Endothelial cell of umbilical vein (primary cell): Measurements from ENCODE around the gene ADAM29. TPM values are rescaled to one million over a fixed set of nuclear protein-coding genes. Genes with fewer than 3 reads are reported as not detected.
"Not testable (repeated sequence)": the region's sequence is repeated elsewhere in the genome, so short reads cannot be mapped to it uniquely, and the experiment has no call there.

Source experiments
- BruUV-seq: library from RNA; stranded (reverse); fragments of 400-500 nt; replicated peaks from 2 replicates; lab custom pipeline; 2021; lab: Mats Ljungman, UMichigan
- CTCF ChIA-PET: fragments of 300-600, 350-600 bp; sonication (Branson Sonifier 250); formaldehyde crosslinking; loops from one replicate; lab custom pipeline; 2021; ENCODE audit warnings: antibody characterized with exemption, inconsistent platforms; lab: Charles Lee
- POLR2A ChIA-PET: fragments of 300-600, 350-600 bp; sonication (Branson Sonifier 250); formaldehyde crosslinking; loops from one replicate; lab custom pipeline; 2021; ENCODE audit warnings: antibody characterized with exemption, inconsistent platforms; lab: Charles Lee
- DNase-seq: peaks from one replicate; pipeline ENCODE4 v3.0.0-alpha.2; 2011; ENCODE audit warnings: low read depth, low spot score
- FAIRE-seq: peaks from 2 replicates; lab custom pipeline; 2011; peaks lifted over from hg19 to GRCh38; lab: Jason Lieb, UNC
- H2AFZ ChIP-seq: 2 replicates; pipeline ENCODE4 v1.6.0; 2012; ENCODE audit warnings: low read depth, low read length, control low read depth, inconsistent platforms
- H3K27ac ChIP-seq: 2 replicates; pipeline ENCODE4 v1.5.1; 2011; ENCODE audit warnings: low read depth, mild to moderate bottlenecking, control low read depth, low read length, moderate library complexity; ENCODE audit not compliant: insufficient read depth
- H3K27me3 ChIP-seq, 2 experiments: 2 replicates each; pipeline versions ENCODE4 v1.6.0 to v1.6.1; 2011; ENCODE audit warnings: low read length in 2 of 2, mixed read lengths in 1 of 2; ENCODE audit not compliant: control insufficient read depth in 2 of 2, insufficient read depth in 2 of 2
- H3K36me3 ChIP-seq, 2 experiments: 2 replicates in 1 of 2; 3 replicates in 1 of 2; pipeline ENCODE4 v1.5.1; 2011; ENCODE audit warnings: low read length in 2 of 2, mild to moderate bottlenecking in 1 of 2, moderate library complexity in 1 of 2; ENCODE audit not compliant: control insufficient read depth in 2 of 2, insufficient read depth in 2 of 2; ENCODE audit errors: extremely low read depth in 1 of 2
- H3K4me1 ChIP-seq: 3 replicates; pipeline ENCODE4 v1.5.1; 2011; ENCODE audit warnings: mild to moderate bottlenecking, low read length; ENCODE audit not compliant: control insufficient read depth, insufficient read depth; ENCODE audit errors: extremely low read depth
- H3K4me2 ChIP-seq: 2 replicates; pipeline ENCODE4 v1.6.1; 2011; ENCODE audit warnings: low read length, control low read depth, mixed read lengths; ENCODE audit not compliant: insufficient read depth
- H3K4me3 ChIP-seq, 3 experiments: fragments of 200-600 bp in 1 of 3; sonication (generic), shearing (Covaris generic) in 1 of 3; replicated peaks in 1 of 3; 2 replicates each; pipeline ENCODE4 v1.5.1; 2011 to 2016; ENCODE audit warnings: control low read depth in 3 of 3, low read length in 3 of 3, mild to moderate bottlenecking in 2 of 3, inconsistent platforms in 1 of 3, low read depth in 1 of 3, moderate library complexity in 1 of 3; ENCODE audit not compliant: insufficient read depth in 1 of 3
- H3K79me2 ChIP-seq: 2 replicates; pipeline ENCODE4 v1.6.0; 2012; ENCODE audit warnings: low read length, inconsistent platforms; ENCODE audit not compliant: control insufficient read depth, insufficient read depth
- H3K9ac ChIP-seq: replicated peaks from 2 replicates; pipeline ENCODE3; 2011; ENCODE audit warnings: low read length, control low read depth; ENCODE audit not compliant: insufficient read depth; ENCODE audit errors: extremely low read depth
- H3K9me1 ChIP-seq: replicated peaks from 3 replicates; pipeline ENCODE4 v1.6.0; 2011; ENCODE audit warnings: mild to moderate bottlenecking, low read length; ENCODE audit not compliant: control insufficient read depth, insufficient read depth; ENCODE audit errors: extremely low read depth
- H3K9me3 ChIP-seq: replicated peaks from 2 replicates; pipeline ENCODE4 v1.5.1; 2012; ENCODE audit warnings: low read length, inconsistent platforms; ENCODE audit not compliant: control insufficient read depth, insufficient read depth
- H4K20me1 ChIP-seq: replicated peaks from 2 replicates; pipeline ENCODE3; 2011; ENCODE audit warnings: mild to moderate bottlenecking, low read length; ENCODE audit not compliant: control insufficient read depth, insufficient read depth; ENCODE audit errors: extremely low read depth
- CTCF ChIP-seq, 2 donors: IDR thresholded peaks; 1 replicate in 1 of 2; 2 replicates in 1 of 2; pipeline ENCODE4 v1.5.1; 2011; ENCODE audit warnings: low read length in 2 of 2, mild to moderate bottlenecking in 2 of 2, moderate library complexity in 2 of 2, control low read depth in 1 of 2, inconsistent platforms in 1 of 2, low read depth in 1 of 2; ENCODE audit not compliant: insufficient read depth in 1 of 2; ENCODE audit errors: extremely low read depth in 1 of 2
- EZH2 ChIP-seq: IDR thresholded peaks from 2 replicates; pipeline ENCODE4 v1.6.1; 2012; ENCODE audit warnings: borderline replicate concordance, low read depth, mild to moderate bottlenecking, moderate library complexity, low read length, inconsistent platforms; ENCODE audit not compliant: severe bottlenecking
- FOS ChIP-seq: IDR thresholded peaks from 2 replicates; pipeline ENCODE4 v1.6.1; 2011; ENCODE audit warnings: mild to moderate bottlenecking, low read length, moderate library complexity, borderline replicate concordance; ENCODE audit not compliant: insufficient read depth
- GATA2 ChIP-seq: IDR thresholded peaks from 2 replicates; pipeline ENCODE4 v1.7.0; 2011; ENCODE audit warnings: low read depth, mild to moderate bottlenecking, moderate library complexity, mixed read lengths, low read length; ENCODE audit not compliant: insufficient read length, insufficient read depth
- JUN ChIP-seq: IDR thresholded peaks from 2 replicates; pipeline ENCODE4 v1.6.1; 2011; ENCODE audit warnings: borderline replicate concordance, low read depth; ENCODE audit not compliant: insufficient read length, insufficient read depth
- MAX ChIP-seq: IDR thresholded peaks from 2 replicates; pipeline ENCODE4 v1.6.1; 2011; ENCODE audit not compliant: insufficient read depth, insufficient read length
- MYC ChIP-seq: IDR thresholded peaks from one replicate; pipeline ENCODE4 v1.6.1; 2011; ENCODE audit warnings: mild to moderate bottlenecking, low read depth, low read length
- POLR2A ChIP-seq: IDR thresholded peaks from 2 replicates; pipeline ENCODE4 v1.6.1; 2012; ENCODE audit warnings: low read depth, mild to moderate bottlenecking, control low read depth, low read length
- POLR2AphosphoS5 ChIP-seq: IDR thresholded peaks from 2 replicates; pipeline ENCODE4 v1.6.1; 2012; ENCODE audit warnings: low read depth, mild to moderate bottlenecking, control low read depth, low read length, moderate library complexity; ENCODE audit not compliant: insufficient read depth
- dilution Hi-C: fragments of 300-500 bp; cut with MboI; formaldehyde crosslinking; loops from one replicate; pipeline ENCODE4 v1.15.0; 2019; ENCODE audit warnings: low sequenced_read_pairs; ENCODE audit not compliant: extremely low pct_ligation_motif_present
- intact Hi-C: fragments of 100-400 bp; cut with micrococcal nuclease; formaldehyde crosslinking; loops from one replicate; pipeline ENCODE4 v1.10.0; 2022
- polyA plus RNA-seq, 4 experiments: library from polyadenylated mRNA; depleted of rRNA in 3 of 4; stranded (reverse) in 3 of 4; unstranded in 1 of 4; fragments of >200 nt; gene quantifications; 2 replicates each; pipeline versions ENCODE4 v1.2.1 to v1.2.3, GENCODE V29; 2011 to 2012; ENCODE audit warnings: missing spikeins in 1 of 4
- total RNA-seq: library from RNA; stranded (reverse); gene quantifications from 2 replicates; pipeline ENCODE4 v1.2.3, GENCODE V29; 2021

The ADAM29 gene
- total and polyA plus RNA-seq, 2 donors (not counting 3 experiments of a cell fraction or from before 2014, with no cell fraction given) = not detected

DNA sequence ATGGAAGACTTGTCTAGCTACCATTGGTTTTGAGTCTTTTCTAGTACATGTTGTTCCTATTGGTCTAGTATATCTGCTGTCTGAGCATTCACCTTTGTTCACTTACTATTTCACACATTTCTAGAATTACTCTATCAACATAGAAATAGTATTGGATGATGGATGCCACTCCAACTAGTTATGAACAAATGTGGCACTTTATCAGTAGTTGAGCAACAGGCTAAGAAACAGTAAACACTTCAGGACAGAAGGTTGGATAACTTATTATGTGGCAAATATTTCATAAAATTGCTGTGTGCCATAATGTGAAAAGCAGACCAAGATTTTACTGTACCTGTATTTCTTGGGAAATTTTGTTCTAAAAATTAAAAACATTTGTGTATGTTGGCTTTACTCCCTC, 46.8 kb upstream of the ADAM29 start:
- CTCF ChIA-PET = no interaction called here
- no TSS peak for BruUV-seq
- dilution Hi-C loops = no loop called here
- Histone ChIP-seq H3K27ac (no peak overlapping the region), H2AFZ (no peak overlapping the region), H3K4me1 (no peaks in the 10 kb centered on the region), H3K9ac (no peak overlapping the region), H3K27me3 (no peaks in the 10 kb centered on the region), H3K79me2 (no peaks in the 10 kb centered on the region), H3K36me3 (no peaks in the 10 kb centered on the region), H3K4me3 (no peak overlapping the region), H3K9me3 (peaks cover 4% of the 10 kb centered on the region), H3K9me1 (no peaks in the 10 kb centered on the region), H3K4me2 (no peak overlapping the region), H4K20me1 (no peaks in the 10 kb centered on the region)
- POLR2A ChIA-PET = no interaction called here
- intact Hi-C loops = no loop called here
- DNase-seq (no peak), FAIRE-seq (no peak)
- TF ChIP-seq MYC = no peak
- no peak for TF ChIP-seq EZH2
- TF ChIP-seq FOS = no peak
- TF ChIP-seq JUN = no peak
- no peak for TF ChIP-seq CTCF (IDR thresholded peaks at IDR 0.05; ENCODE audit: extremely low read depth in 1 of 2, insufficient read depth in 1 of 2, low read depth in 1 of 2, low read length in 2 of 2)
- no peak for TF ChIP-seq GATA2
- no peak for TF ChIP-seq POLR2A
- TF ChIP-seq POLR2AphosphoS5 = no peak
- TF ChIP-seq MAX = no peak

DNA sequence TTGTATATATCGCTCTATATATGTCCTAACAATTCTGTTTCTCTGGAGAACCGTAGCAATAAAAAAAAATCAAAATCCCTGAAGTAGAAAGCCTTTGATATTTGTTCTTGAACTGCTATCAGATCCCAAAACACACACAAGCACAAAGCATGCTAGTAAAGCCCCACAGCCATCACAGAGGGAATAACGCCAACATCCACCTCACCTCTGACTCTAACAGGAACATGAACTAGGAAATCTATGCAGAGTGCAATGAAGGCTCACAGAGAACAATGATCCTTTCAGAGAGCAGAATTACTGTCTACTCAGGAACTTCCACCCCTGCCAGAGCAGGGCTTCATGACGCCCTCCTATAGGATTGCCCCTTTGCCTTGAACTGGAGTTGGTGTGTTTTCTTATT, 45.0 kb upstream of the ADAM29 start:
- DNase-seq, H3K9ac ChIP-seq, H3K4me2 ChIP-seq, BruUV-seq, H3K4me1 ChIP-seq, FAIRE-seq, H3K36me3 ChIP-seq, dilution Hi-C loops, CTCF ChIA-PET, H3K9me3 ChIP-seq, H3K79me2 ChIP-seq, H3K27ac ChIP-seq, H2AFZ ChIP-seq, H3K27me3 ChIP-seq, POLR2A ChIA-PET, H4K20me1 ChIP-seq, H3K4me3 ChIP-seq, intact Hi-C loops, H3K9me1 ChIP-seq: not testable (repeated sequence)
